T-helper 1 cell (primary cell): ENCODE data around the gene C3AR1.
"Not testable (repeated sequence)": the region's sequence is repeated elsewhere in the genome, so short reads cannot be mapped to it uniquely, and the experiment has no call there.

Experiments
- DNase-seq, 5 donors: peaks; one replicate each; pipeline ENCODE4 v3.0.0-alpha.2; 2012 to 2020

The C3AR1 gene

GRCh38 chr12:8026291-8026900 is 39.8 kb downstream of the C3AR1 start:
- DNase-seq: peak; percentile 86 to 98 (median 95)

- peak in 1 of 5 donors; percentile 15 for DNase-seq
Measured at GRCh38 chr12:8018666-8019581, 47.2 kb downstream of the C3AR1 start.

GRCh38 chr12:8018213-8018612 is 47.9 kb downstream of the C3AR1 start:
- DNase-seq: not testable (repeated sequence)

GRCh38 chr12:8014836-8015235 is 51.3 kb downstream of the C3AR1 start:
- no peak for DNase-seq

GRCh38 chr12:8012651-8013309 is 53.4 kb downstream of the C3AR1 start:
- no peak for DNase-seq

GRCh38 chr12:8011331-8011730 is 54.8 kb downstream of the C3AR1 start:
- DNase-seq: no peak
